IgD-negative memory B cell (primary cell): ENCODE data around the gene MRC2. TPM values are rescaled to one million over a fixed set of nuclear protein-coding genes. Genes with fewer than 3 reads are reported as not detected.

Experiments
- H3K27ac Mint-ChIP-seq, 3 donors: one replicate each; pipeline ENCODE4 v1.8.0; 2020 to 2022; ENCODE audit warnings: mild to moderate bottlenecking in 3 of 3, mixed read lengths in 3 of 3, moderate library complexity in 1 of 3
- H3K27me3 Mint-ChIP-seq: one replicate; pipeline ENCODE4 v1.8.0; 2021; ENCODE audit warnings: mixed read lengths
- H3K36me3 Mint-ChIP-seq: one replicate; pipeline ENCODE4 v1.8.0; 2020; ENCODE audit warnings: mild to moderate bottlenecking, mixed read lengths
- H3K4me1 Mint-ChIP-seq, 3 donors: one replicate each; pipeline ENCODE4 v1.8.0; 2020 to 2022; ENCODE audit warnings: mixed read lengths in 3 of 3, mild to moderate bottlenecking in 1 of 3
- H3K4me3 Mint-ChIP-seq, 4 donors: one replicate each; pipeline ENCODE4 v1.8.0; 2020 to 2022; ENCODE audit warnings: mild to moderate bottlenecking in 4 of 4, mixed read lengths in 4 of 4, moderate library complexity in 3 of 4
- H3K9me3 Mint-ChIP-seq, 3 donors: one replicate each; pipeline ENCODE4 v1.8.0; 2020 to 2021; ENCODE audit warnings: mixed read lengths in 3 of 3, mild to moderate bottlenecking in 1 of 3
- polyA plus RNA-seq: library from polyadenylated mRNA; unstranded; fragments of 300-500 nt; fragmentation: Illumina TruSeq; gene quantifications from one replicate; pipeline ENCODE4 v1.2.3, GENCODE V29; 2021

Gene MRC2
- polyA plus RNA-seq, 1 donor from 2014 or later = 0.24 TPM

- H3K4me1 Mint-ChIP-seq = peaks cover 0 to 4% (median 0%) of the 10 kb centered on the region in 3 donors
- H3K4me3 Mint-ChIP-seq = no peak overlapping the region
- H3K36me3 Mint-ChIP-seq = no peaks in the 10 kb centered on the region
- no peaks in the 10 kb centered on the region for H3K27me3 Mint-ChIP-seq
- no peak overlapping the region for H3K27ac Mint-ChIP-seq
- no peaks in the 10 kb centered on the region for H3K9me3 Mint-ChIP-seq
Measured at GRCh38 chr17:62673614-62674362, 46.3 kb downstream of the MRC2 start.

- H3K27me3 Mint-ChIP-seq = no peaks in the 10 kb centered on the region
- H3K4me3 Mint-ChIP-seq = no peak overlapping the region
- no peaks in the 10 kb centered on the region for H3K9me3 Mint-ChIP-seq
- H3K4me1 Mint-ChIP-seq = peaks cover 0 to 4% (median 0%) of the 10 kb centered on the region in 3 donors
- H3K27ac Mint-ChIP-seq = no peak overlapping the region
- H3K36me3 Mint-ChIP-seq = no peaks in the 10 kb centered on the region
Measured at GRCh38 chr17:62674363-62674739, 46.9 kb downstream of the MRC2 start.

GRCh38 chr17:62674841-62675240, 47.4 kb downstream of the MRC2 start:
- Mint-ChIP-seq H3K9me3 (no peaks in the 10 kb centered on the region), H3K4me3 (no peak overlapping the region), H3K27ac (no peak overlapping the region), H3K4me1 (peaks cover 0 to 4% (median 0%) of the 10 kb centered on the region in 3 donors), H3K27me3 (no peaks in the 10 kb centered on the region), H3K36me3 (no peaks in the 10 kb centered on the region)

GRCh38 chr17:62675260-62675659, 47.8 kb downstream of the MRC2 start:
- Mint-ChIP-seq H3K27ac (no peak overlapping the region), H3K36me3 (no peaks in the 10 kb centered on the region), H3K4me1 (peaks cover 0 to 4% (median 0%) of the 10 kb centered on the region in 3 donors), H3K9me3 (no peaks in the 10 kb centered on the region), H3K4me3 (no peak overlapping the region), H3K27me3 (no peaks in the 10 kb centered on the region)

GRCh38 chr17:62675701-62676100, 48.2 kb downstream of the MRC2 start:
- Mint-ChIP-seq H3K27ac (no peak overlapping the region), H3K9me3 (no peaks in the 10 kb centered on the region)

GRCh38 chr17:62676231-62676943, 48.9 kb downstream of the MRC2 start:
- Mint-ChIP-seq H3K4me3 (no peak overlapping the region), H3K36me3 (no peaks in the 10 kb centered on the region), H3K27ac (no peak overlapping the region), H3K4me1 (peaks cover 0 to 4% (median 0%) of the 10 kb centered on the region in 3 donors), H3K9me3 (no peaks in the 10 kb centered on the region), H3K27me3 (no peaks in the 10 kb centered on the region)

More at GRCh38 chr17:62675701-62676100, 48.2 kb downstream of the MRC2 start:
- Mint-ChIP-seq H3K27me3 (no peaks in the 10 kb centered on the region), H3K36me3 (no peaks in the 10 kb centered on the region), H3K4me1 (peaks cover 0 to 4% (median 0%) of the 10 kb centered on the region in 3 donors), H3K4me3 (no peak overlapping the region)

GRCh38 chr17:62676952-62677596, 49.6 kb downstream of the MRC2 start:
- Mint-ChIP-seq H3K9me3 (no peaks in the 10 kb centered on the region), H3K27me3 (no peaks in the 10 kb centered on the region), H3K4me3 (no peak overlapping the region), H3K36me3 (no peaks in the 10 kb centered on the region), H3K4me1 (peaks cover 0 to 4% (median 0%) of the 10 kb centered on the region in 3 donors), H3K27ac (no peak overlapping the region)

- Mint-ChIP-seq H3K4me1 (no peaks in the 10 kb centered on the region), H3K27me3 (no peaks in the 10 kb centered on the region), H3K4me3 (no peak overlapping the region), H3K36me3 (no peaks in the 10 kb centered on the region), H3K9me3 (no peaks in the 10 kb centered on the region), H3K27ac (no peak overlapping the region)
Measured at GRCh38 chr17:62678214-62678919, 50.9 kb downstream of the MRC2 start.

- H3K27me3 Mint-ChIP-seq = no peaks in the 10 kb centered on the region
- no peaks in the 10 kb centered on the region for H3K4me1 Mint-ChIP-seq
- no peaks in the 10 kb centered on the region for H3K36me3 Mint-ChIP-seq
- H3K9me3 Mint-ChIP-seq = no peaks in the 10 kb centered on the region
- H3K27ac Mint-ChIP-seq = no peak overlapping the region
- H3K4me3 Mint-ChIP-seq = no peak overlapping the region
Measured at GRCh38 chr17:62679866-62680377, 52.5 kb downstream of the MRC2 start.

- H3K27me3 Mint-ChIP-seq = no peaks in the 10 kb centered on the region
- no peaks in the 10 kb centered on the region for H3K9me3 Mint-ChIP-seq
- H3K4me1 Mint-ChIP-seq = peaks cover 0 to 2% (median 0%) of the 10 kb centered on the region in 3 donors
- H3K27ac Mint-ChIP-seq = no peak overlapping the region
- no peaks in the 10 kb centered on the region for H3K36me3 Mint-ChIP-seq
- peak overlapping the region in 1 of 4 donors; percentile 39 for H3K4me3 Mint-ChIP-seq
Measured at GRCh38 chr17:62680541-62681052, 53.1 kb downstream of the MRC2 start.

- Mint-ChIP-seq H3K36me3 (no peaks in the 10 kb centered on the region), H3K4me1 (peaks cover 0 to 2% (median 0%) of the 10 kb centered on the region in 3 donors), H3K27me3 (no peaks in the 10 kb centered on the region), H3K9me3 (no peaks in the 10 kb centered on the region), H3K27ac (no peak overlapping the region), H3K4me3 (no peak overlapping the region)
Measured at GRCh38 chr17:62681061-62681938, 53.8 kb downstream of the MRC2 start.

- H3K36me3 Mint-ChIP-seq = no peaks in the 10 kb centered on the region
- H3K27me3 Mint-ChIP-seq = no peaks in the 10 kb centered on the region
- H3K27ac Mint-ChIP-seq = no peak overlapping the region
- no peaks in the 10 kb centered on the region for H3K9me3 Mint-ChIP-seq
- peaks cover 0 to 2% (median 0%) of the 10 kb centered on the region in 3 donors for H3K4me1 Mint-ChIP-seq
- no peak overlapping the region for H3K4me3 Mint-ChIP-seq
Measured at GRCh38 chr17:62681939-62682381, 54.5 kb downstream of the MRC2 start.

- Mint-ChIP-seq H3K4me3 (no peak overlapping the region), H3K9me3 (no peaks in the 10 kb centered on the region), H3K36me3 (no peaks in the 10 kb centered on the region), H3K4me1 (peaks cover 0 to 2% (median 0%) of the 10 kb centered on the region in 3 donors), H3K27me3 (no peaks in the 10 kb centered on the region), H3K27ac (no peak overlapping the region)
Measured at GRCh38 chr17:62684179-62684578, 56.7 kb downstream of the MRC2 start.

GRCh38 chr17:62687997-62688396, 60.5 kb downstream of the MRC2 start:
- no peak overlapping the region for H3K27ac Mint-ChIP-seq
- H3K36me3 Mint-ChIP-seq = no peaks in the 10 kb centered on the region
- no peaks in the 10 kb centered on the region for H3K27me3 Mint-ChIP-seq
- no peak overlapping the region for H3K4me3 Mint-ChIP-seq
- H3K9me3 Mint-ChIP-seq = no peaks in the 10 kb centered on the region
- peaks cover 0 to 2% (median 0%) of the 10 kb centered on the region in 3 donors for H3K4me1 Mint-ChIP-seq
